GM13977 (cell line): ENCODE measurements around the gene APOL3.
A peak's percentile ranks its signal among the peaks of the same experiment; 100 is the strongest.
"Not testable (repeated sequence)": the region's sequence is repeated elsewhere in the genome, so short reads cannot be mapped to it uniquely, and the experiment has no call there.

Experiments
- DNase-seq: peaks from one replicate; pipeline ENCODE4 v3.0.0; 2012; ENCODE audit warnings: low spot score
- in situ Hi-C: fragments of 300-500 bp; cut with MboI; formaldehyde crosslinking; loops from one replicate; pipeline ENCODE4 v1.12.0; 2022; ENCODE audit warnings: low sequenced_read_pairs, low pct_unique_long_range_greater_than_20kb, mixed read lengths, inconsistent platforms; ENCODE audit not compliant: unreplicated experiment
- TF ChIP-seq, protein P1 (sequence below): IDR thresholded peaks from 2 replicates; pipeline ENCODE4 v1.5.1; 2012; ENCODE audit warnings: mild to moderate bottlenecking, control low read depth; ENCODE audit not compliant: insufficient read depth; ENCODE audit errors: extremely low read depth, missing control alignments

Gene APOL3

DNA sequence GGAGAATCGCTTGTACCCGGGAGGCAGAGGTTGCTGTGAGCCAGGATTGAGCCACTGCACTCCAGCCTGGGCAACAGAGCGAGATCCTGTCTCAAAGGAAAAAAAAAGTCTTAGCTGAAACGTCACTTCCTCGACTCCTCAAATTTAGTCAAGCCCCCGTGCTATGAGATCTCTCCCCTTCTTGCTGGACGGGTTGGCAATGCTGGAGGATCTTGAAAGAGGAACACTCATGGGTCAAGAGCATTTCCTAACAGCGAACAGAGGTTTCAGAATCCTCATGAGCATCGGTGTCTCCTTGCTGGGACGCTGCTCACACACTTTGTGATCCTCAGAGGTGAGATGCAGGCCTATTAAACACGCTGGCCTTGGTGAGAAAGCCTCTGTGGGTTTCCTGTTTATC, 35.9 kb downstream of the APOL3 start:
- in situ Hi-C loops, result loop anchor here (10.0 to 25.0 kb wide), 3 partner anchors 190 to 770 kb away; partner anchors contain the start of gene MB
- no peak for DNase-seq

DNA sequence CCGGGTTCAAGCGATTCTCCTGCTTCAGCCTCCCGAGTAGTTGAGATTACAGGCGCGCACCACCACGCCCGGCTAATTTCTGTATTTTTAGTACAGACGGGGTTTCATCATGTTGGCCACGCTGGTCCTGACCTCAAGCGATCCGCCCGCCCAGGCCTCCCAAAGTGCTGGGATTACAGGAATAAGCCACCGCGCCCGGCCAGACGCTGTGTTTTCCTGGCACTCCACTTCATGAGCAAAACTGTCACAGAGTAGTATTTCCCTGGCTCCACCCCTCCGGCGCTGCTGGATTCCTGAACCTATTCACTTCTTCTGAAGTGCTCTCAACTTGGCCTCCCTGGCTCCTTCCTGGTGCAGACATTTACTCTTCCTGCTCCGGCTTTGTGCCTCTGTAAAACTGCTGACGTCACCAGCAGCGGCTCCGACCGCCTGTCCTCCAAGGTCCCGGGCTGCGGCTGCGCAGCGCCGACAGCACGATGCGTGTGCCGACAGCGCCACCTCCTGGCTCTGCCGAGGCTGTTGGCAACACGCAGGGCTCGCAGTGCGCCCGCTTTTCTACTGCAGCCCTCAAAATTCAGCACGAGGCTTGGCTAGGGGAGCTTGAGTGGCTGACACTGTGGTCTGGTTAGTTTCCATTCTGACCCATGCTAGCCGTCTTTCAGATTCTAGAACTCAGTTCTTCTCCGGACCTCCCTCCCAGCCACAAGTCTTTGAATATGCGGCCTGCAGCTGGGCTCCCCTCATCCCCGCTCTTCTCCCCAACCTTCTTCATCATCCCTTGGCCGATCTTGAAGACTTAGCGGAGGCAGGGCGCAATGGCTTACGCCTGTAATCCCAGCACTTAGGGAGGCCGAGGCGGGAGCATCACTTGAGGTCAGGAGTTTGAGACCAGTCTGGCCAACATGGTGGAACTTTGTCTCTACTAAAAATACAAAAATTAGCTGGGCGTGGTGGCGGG, 36.6 kb downstream of the APOL3 start:
- DNase-seq, result peak; percentile 90
- in situ Hi-C loops, result loop anchor here (10.0 to 25.0 kb wide), 3 partner anchors 189 to 769 kb away; partner anchors contain the start of gene MB
- TF ChIP-seq, protein P1, sequence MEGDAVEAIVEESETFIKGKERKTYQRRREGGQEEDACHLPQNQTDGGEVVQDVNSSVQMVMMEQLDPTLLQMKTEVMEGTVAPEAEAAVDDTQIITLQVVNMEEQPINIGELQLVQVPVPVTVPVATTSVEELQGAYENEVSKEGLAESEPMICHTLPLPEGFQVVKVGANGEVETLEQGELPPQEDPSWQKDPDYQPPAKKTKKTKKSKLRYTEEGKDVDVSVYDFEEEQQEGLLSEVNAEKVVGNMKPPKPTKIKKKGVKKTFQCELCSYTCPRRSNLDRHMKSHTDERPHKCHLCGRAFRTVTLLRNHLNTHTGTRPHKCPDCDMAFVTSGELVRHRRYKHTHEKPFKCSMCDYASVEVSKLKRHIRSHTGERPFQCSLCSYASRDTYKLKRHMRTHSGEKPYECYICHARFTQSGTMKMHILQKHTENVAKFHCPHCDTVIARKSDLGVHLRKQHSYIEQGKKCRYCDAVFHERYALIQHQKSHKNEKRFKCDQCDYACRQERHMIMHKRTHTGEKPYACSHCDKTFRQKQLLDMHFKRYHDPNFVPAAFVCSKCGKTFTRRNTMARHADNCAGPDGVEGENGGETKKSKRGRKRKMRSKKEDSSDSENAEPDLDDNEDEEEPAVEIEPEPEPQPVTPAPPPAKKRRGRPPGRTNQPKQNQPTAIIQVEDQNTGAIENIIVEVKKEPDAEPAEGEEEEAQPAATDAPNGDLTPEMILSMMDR, result peak; percentile 99

More for the DNA sequence above, 35.9 kb downstream of the APOL3 start:
- TF ChIP-seq, protein P1, result no peak

DNA sequence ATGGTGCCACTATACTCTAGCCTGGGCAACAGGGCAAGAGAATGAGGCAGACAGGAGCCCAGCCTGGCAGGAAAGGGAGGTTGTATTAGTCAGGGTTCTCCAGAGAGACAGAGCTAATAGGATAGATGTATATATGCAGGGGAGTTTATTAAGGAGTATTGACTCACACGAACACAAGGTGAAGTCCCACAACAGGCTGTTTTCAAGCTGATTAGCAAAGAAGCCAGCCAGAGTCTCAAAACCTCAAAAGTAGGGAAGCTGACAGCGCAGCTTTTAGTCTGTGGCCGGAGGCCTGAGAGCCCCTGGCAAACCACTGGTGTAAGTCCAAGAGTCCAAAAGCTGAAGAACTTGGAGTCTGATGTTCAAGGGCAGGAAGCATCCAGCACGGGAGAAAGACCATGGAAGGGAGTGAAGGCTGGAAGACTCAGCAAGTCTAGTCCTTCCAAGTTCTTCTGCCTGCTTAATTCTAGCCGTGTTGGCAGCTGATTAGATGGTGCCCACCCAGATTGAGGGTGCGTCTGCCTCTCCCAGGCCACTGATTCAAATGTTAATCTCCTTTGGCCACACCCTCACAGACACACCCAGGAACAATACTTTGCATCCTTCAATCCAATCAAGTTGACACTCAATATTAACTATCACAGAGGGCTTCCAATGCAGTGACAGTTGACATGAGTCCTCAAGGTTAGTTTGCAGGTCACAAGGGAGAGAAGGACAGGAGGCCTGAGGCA, 39.8 kb downstream of the APOL3 start:
- in situ Hi-C loops, result loop anchor here (10.0 to 25.0 kb wide), 3 partner anchors 186 to 766 kb away; partner anchors contain the start of gene MB
- DNase-seq, result not testable (repeated sequence)

DNA sequence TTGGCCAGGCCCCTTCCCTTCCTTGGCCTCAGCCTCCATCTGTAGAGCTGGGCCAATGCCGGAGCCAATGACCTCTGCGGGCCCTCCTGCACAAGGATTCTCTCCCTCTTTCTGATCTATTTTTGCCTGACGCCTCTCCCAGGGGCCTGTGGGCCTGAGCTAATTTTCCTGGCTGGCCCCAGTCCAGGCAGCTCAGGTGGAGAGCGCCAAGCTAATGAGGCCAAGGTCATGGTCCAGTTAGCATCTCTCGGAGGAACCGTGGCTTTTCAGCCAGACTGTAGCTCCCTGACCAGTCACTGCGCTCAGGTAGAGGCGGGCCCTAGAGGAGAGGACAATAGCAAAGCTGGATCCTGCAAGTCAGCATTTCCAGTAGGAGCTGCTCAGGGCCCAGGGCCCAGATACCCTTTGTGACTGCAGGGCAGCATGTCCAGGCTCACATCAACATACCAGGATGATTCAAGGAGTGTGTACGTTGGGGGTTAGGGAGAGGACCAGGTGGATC, 43.5 kb downstream of the APOL3 start:
- TF ChIP-seq, protein P1, result no peak
- in situ Hi-C loops, result loop anchor here (25.0 kb wide), 1 partner anchor 505 kb away; the partner anchor contains the start of gene MB
- no peak for DNase-seq

DNA sequence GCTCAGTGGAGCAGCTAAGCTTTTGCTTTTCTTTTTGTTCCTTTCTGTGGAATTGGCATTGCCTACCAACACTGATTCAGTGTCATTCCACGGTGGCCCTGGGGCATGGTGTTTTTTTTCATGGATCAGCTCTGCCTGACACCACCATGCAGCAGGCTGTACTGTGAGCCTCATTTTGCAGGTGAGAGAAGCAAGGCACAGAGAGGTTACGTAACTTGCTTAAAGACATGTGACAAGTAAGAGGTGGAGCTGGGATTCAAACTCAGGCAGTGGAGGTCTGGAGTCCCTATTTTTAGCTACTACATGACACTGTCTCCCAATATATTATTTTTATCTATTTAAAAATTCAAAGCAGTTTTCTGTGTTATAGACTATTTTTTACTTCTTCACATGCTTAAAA, 44.4 kb downstream of the APOL3 start:
- in situ Hi-C loops, result loop anchor here (25.0 kb wide), 1 partner anchor 504 kb away; the partner anchor contains the start of gene MB
- TF ChIP-seq, protein P1, result no peak
- no peak for DNase-seq

DNA sequence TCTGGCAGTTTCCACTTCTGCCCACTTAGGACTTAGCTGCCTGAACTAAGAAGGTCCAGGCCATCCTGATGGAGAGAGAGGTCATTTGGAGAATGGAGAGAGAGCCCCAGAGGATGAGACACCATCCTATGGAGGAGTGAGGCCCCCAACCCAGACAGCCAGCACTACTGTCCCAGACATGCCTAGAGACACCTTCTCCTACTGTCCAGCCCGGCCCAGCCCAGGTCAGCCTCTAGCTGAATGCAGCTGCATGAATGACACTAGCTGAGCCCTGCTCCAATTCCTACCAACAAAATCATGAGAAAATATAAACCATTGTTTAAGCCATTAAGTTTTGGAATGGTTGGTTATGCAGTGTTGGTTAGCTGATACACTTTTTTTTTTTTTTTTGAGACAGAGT, 47.4 kb downstream of the APOL3 start:
- TF ChIP-seq, protein P1, result no peak
- no peak for DNase-seq
- in situ Hi-C loops, result loop anchor here (25.0 kb wide), 1 partner anchor 501 kb away; the partner anchor contains the start of gene MB
